ENCODE results near the gene MTIF3.

- TF ChIP-seq CTCF (IDR thresholded peaks at IDR 0.05): no peak
- no peak for TF ChIP-seq POLR2A (IDR thresholded peaks at IDR 0.05)
Measured at GRCh38 chr13:27472441-27472840, 22.1 kb upstream of the MTIF3 start.

All from body of pancreas (tissue), 4 donors.